LHCN-M2 (cell line): ENCODE results near the gene EPHA6. TPM values are rescaled to one million over a fixed set of nuclear protein-coding genes. Genes with fewer than 3 reads are reported as not detected.
"Not testable (repeated sequence)": the region's sequence is repeated elsewhere in the genome, so short reads cannot be mapped to it uniquely, and the experiment has no call there.

Source experiments
- DNase-seq: peaks from one replicate; pipeline ENCODE4 v3.0.0-alpha.2; 2012; ENCODE audit warnings: low read depth
- total RNA-seq: library from RNA; depleted of rRNA; stranded (reverse); fragments of >200 nt; gene quantifications from 2 replicates; pipeline ENCODE4 v1.2.3, GENCODE V29; 2014

The EPHA6 gene
- total RNA-seq, 1 experiment from 2014 or later, result not detected

DNA sequence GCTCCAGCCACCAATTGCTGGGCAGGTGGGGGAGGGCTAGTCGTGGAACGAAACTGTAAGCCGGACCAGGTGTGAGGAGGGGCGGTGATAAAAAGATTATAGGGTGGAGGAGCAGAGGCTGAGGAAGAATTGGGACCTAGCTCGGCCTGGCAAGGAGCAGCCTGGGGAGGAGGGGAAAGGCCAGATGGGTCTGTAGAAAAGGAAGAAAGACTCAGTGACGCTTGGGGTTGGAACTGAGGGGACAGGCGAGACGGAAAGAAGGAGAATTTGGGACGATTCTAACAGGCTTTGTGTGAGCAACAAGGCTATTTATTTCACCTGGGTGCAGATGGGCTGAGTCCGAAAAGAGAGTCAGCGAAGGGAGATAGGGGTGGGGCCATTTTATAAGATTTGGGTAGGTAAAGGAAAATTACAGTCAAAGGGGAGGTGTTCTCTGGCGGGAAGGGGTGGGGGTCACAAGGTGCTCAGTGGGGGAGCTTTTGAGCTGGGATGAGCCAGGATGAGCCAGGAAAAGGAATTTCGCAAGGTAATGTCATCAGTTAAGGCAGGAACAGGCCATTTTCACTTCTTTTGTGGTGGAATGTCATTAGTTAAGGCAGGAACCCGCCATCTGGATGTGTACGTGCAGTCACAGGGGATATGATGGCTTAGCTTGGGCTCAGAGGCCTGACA, 462.6 kb downstream of the EPHA6 start:
- not testable (repeated sequence) for DNase-seq

DNA sequence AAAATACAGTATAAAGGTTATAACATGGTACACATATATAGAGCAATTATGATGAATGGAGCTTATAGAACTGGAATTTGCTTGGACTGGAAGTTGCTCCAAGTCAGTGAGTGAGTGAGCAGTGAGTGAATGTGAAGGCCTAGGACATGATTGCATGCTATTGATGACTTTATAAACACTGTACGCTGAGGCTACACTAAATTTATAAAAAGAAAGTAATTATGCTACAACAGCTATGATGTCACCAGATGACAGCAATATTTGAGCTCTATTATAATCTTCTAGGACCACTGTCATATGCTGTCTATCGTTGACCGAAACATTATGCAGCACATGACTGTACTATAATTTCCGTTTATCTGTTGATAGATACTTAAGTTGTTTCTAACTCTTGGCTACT, 463.3 kb downstream of the EPHA6 start:
- no peak for DNase-seq

DNA sequence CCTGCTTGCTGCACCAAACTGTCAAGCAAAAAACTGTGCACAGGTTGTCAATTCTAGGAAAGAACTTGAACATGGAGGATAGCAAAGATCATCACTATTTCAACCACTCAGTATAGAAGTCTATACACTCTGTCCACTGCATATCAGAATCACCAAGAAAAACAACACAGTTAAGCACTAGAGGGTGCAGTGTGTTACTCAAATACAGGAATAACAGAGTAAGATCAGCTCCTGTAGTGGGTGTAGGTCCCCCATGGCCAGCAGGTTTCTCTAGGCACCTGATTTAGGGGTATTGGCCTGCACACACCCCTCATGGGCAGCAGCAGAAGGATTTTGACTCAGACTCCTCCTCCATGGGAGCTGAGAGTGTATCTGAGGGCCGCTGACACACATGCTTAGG, 464.1 kb downstream of the EPHA6 start:
- DNase-seq, result no peak

DNA sequence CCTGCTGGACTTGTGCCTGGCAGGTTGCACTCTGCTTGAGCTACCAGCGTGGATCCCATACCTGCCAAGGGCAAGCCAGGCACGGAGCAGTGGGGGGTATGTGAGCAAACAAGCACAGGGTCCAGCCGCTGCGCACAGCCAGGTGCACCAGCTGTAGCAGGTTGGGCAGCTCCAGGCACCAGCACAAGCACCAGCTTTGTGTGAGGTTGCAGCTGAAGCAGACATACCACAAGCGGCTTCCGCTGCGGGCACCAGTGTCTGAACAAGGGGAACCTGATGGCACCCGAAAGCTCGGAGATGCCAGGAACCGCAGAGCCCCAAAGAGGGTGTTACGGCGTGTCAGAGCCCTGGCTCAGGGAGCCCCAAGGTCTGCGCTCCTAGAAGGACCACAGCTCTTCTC, 477.5 kb downstream of the EPHA6 start:
- no peak for DNase-seq

DNA sequence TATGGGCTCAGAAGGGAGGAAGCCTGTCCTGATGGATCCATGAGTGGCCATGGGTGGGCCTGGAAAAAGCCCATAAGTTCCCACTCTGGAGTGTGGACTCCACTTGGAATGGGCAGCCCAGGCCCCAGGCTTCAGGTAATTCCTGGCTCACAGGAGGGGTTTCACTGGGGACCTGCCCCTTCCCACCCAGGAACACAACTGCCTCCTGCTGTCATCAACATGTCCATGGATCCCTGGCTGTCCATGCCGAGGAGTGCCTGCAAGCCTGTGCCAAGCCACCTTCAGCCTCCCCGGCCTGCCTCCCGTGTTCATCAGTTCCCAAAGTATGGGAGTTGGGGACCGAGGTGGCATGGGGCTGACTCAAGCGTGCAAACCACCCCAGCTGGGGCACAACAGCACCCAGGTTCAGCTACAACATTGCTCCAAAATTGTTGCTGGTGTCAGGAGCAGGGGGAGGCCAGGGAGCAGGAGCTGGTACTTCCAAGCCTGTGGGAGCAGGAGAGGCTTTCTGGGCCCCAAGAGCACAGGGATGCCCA, 479.3 kb downstream of the EPHA6 start:
- no peak for DNase-seq

DNA sequence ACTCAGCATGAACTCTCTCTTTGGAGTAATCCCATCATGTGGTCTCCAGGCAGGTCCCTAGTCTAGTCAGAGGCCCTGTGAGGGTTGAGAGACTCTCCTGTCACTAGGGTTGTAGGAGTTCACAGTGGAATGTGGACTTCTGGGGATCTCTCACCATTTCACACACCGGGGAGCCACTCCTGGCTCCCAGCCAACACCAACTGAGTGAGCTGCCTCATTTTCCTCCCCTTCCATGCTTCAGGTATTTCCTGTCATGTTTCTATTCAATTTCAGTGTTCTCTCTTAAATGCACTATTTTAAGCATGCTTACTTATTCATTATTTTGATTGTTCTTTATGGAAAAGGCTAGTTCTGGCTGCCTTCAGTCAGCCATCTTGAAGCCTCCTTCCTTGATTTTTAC, 482.6 kb downstream of the EPHA6 start:
- no peak for DNase-seq

DNA sequence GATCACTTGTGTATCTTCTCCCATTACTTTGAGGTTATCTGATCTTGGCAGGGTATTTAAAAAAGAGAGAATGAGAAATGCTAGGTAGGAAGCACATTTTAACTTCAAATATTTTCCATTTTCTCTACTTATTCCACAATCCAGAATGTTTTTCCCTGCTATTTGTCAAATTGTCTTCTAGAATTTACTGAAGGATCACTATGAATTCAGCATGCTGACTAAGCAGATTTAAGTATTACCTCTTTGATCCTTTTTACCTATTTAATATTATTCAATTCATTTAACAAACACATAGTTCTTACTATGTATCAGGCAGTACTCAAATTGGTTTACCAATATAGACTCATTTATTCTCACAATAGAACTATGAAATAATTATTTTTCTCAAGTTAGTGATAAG, 486.7 kb downstream of the EPHA6 start:
- no peak for DNase-seq

DNA sequence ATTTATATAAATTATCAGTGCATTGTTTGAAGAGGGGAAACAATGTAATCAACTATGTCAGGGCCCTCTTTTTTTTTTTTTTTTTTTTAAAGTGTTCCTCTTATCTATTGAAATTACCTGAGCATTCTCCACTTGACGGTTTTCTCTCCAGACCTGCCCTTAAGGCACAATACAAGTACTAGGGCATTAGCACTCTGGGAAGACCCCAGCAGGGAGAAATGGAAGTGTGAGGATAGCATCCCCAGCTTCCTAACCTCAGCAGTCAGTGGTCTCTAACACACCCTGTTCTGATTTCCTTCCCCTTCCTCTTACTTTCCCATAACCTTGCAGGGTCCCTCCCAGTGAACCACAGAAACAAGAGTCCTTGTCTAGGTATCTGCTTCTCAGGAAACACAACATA, 491.8 kb downstream of the EPHA6 start:
- DNase-seq, result no peak

DNA sequence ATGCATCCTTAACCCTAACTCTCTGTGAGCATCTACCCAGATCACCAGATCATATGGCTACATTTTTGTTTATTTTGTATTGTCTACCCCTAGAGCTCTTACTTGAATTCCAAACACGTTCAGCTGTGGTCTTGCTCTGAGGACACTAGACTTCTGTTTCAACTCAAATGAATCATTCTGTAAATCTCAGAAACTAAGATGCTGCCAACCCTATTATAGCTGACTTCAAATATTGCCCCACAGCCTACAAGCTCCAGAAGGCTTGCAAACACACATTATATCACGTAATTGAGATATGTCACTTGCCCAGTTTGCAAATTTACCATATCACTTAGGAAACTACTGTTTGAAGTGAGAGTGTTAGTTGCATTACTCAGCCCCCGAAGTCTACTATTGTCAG, 524.0 kb downstream of the EPHA6 start:
- no peak for DNase-seq

DNA sequence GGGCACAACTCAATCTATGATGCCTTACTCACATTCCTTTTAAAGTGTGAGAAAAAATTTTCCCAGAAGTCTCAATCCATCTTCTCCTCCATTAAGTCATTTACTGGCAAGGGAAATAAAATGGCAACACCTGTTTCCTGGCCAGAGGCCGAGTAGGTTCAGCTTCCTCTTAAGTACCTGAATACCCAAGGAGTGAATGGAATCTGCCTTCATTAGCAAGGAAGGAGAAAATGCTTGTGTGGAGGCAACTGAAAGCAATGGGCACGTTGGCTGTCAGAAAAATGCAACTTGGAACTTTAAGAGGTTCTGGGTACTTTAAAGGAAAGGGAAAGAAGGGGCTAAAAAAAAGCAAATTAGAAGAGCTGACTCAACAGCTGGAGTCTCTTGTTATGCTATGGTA, 526.5 kb downstream of the EPHA6 start:
- DNase-seq, result no peak

DNA sequence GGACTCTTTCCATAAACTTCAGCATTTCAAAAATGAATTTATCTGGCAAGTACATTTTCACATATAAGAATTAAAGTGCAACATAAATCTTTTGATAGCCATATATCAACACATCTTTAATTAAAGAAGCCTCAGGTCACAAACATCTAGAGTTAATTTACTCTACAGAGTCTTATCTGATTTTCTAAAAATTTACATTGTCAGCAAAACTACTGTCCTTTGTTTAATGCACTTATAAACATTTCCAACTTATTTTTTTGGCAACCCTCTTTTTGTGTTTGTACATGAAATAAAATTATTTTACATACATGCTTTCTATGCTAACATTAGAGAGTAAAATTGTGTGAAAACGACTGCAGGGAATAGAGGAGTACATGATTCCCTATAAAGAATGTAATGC, 533.4 kb downstream of the EPHA6 start:
- DNase-seq, result no peak

DNA sequence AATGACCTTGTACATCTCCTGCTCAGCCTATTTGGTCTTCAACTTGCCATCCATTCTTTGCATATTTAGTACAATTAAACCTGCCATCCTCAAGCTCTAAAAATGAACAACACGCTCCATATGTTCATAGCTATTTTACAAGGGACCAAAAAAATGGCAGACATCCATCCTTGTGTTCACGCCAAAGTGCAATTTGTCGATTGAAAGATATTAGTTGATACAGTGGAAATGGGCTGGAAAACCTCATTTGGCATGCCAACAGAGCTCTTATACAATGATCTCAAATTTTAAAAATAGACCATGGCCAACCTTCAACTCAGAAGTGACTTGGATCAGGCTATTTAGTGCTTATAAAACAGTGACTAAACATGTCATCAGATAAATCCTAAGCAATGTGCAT, 536.6 kb downstream of the EPHA6 start:
- DNase-seq, result no peak

DNA sequence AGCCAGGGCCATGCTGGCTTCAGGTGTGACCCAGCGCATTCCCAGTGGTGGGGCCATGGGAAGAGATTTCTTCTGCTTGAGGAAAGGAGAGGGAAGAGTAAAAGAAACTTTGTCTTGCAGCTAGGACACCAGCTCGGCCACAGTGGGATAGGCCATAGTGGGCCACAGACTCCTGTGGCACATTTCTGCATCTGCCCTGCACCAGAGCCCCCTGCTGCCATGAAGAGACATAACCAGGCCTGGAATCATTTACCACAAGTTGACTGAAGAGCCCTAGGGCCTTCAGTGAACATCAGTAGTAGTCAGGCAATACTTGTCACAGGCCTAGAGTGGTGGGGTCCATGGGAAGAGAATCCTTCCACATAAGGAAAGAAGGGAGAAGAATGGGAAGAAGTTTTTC, 538.8 kb downstream of the EPHA6 start:
- no peak for DNase-seq

DNA sequence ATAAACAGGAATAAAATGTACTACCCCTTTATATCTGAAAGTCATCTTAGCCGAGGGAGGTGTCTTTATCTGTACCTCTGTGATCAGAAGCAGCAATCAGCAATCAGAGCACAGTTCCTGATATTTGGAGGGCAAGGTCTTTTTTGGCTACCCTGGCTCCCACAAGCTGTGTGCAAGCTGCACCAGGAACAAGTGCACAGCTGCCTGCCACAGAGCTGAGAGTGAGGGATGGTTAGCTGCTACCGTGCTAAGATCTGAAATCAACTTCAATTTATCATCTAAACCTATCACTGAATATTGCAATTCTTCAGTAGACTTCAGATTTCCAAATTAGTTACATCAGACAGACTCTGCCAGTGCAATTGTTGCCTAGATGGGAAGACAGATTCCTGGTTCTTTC, 545.6 kb downstream of the EPHA6 start:
- DNase-seq, result no peak

DNA sequence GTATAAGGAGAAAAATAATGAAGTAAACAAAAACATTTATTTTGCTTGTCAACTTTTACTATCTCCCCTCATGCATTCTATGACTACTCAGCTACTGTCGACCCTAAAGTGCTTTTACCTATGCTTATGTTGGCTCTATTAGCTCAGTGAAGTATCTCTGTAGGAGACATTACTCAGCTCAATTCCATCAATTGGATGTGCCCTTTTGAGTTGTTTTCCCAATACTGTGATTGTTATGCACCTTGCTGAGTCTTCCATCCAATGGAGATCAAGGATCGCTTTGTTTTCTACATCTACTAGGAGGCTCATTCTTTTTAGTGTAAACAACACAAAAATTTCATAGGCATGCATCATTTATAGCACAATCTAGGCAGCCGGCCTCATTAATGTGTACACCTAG, 546.4 kb downstream of the EPHA6 start:
- no peak for DNase-seq

DNA sequence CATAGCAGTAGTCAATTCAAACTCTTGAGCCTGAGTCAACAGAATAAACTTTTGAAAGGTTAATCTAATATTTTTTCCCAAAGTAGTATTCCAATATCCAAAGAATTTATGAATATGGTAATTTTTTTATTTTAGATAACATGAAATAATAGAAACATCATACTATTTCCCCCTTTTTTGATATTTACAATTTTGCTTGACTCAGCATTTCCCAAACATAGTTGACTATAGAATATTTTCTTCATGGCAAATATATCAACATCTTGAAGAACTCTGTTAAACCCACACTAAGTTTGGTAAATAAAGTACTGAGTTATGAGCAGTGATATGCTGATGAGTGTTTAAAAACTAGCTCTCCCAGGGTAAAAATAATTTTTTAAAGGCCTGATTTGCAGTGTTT, 570.2 kb downstream of the EPHA6 start:
- no peak for DNase-seq

DNA sequence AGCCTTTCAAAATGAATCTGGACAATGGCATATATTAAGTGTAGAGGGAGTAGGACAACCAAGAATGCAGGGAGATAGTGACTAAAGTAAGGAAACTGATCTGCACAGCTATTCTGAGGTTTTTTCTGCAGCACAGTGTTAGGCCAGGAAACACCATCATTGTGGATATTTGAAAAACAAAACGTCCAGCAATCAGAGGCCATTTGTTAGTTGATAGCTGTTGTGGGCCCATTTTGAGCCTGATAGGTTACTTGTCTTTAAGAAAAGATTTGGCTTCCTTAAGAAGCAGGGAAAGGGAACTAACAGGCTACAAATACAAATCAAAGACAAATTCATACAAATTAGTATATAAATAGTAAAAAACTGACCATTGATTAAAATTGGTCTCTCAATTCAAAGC, 574.4 kb downstream of the EPHA6 start:
- DNase-seq, result no peak

DNA sequence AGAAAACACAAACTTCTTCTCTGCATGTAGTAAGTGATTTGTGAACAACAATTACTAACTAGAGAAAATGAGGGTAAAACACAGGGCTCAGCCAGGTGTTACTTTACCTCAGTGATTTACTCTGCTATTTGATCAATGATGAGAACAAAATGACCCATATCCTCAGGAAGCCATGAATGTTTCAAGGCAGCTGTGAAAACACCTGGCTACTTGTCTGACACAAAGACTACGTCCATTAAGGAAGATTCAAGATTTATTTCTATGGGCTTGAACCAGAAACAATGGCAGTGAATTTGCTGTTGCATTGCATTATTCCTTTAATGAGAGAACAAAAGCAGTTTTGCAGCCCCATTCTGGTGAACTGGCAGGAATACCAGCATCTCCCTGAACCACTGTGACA, 575.5 kb downstream of the EPHA6 start:
- no peak for DNase-seq

DNA sequence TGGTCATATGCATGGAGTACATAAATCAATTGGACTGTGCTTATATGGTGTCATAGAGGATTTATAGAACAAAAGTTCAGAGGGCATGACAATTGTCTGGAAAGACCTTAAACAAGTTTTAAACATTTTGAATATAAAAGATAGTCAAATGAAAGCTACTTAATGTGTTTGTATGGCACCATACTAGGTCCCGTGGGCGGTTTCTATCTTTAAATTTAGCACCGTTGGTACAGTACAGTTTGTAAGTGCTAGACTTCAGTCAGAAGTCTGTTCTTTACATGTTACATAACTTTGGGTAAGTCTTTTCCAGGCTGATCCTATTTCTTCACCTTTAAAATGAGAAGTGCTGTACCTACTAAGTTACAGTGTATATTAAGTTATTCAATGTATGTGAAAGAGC, 576.8 kb downstream of the EPHA6 start:
- DNase-seq, result no peak

DNA sequence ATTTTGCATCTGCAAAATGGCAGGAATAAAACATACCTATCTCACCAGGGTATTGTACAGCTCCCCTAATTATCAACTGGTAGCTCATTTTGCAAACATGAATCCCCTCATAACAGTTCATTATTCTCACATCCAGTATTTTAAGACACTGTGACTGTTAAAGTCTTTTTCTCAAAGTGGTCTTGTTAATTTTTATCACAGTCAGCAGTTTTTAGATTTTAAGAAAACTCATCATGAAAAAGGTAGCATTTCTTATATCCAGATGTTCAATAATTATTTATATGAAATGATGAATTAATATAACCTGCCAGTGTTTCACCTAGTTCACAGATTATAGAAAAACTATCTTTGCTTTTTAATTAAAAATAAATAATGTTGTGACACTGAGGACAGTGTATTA, 595.2 kb downstream of the EPHA6 start:
- no peak for DNase-seq

DNA sequence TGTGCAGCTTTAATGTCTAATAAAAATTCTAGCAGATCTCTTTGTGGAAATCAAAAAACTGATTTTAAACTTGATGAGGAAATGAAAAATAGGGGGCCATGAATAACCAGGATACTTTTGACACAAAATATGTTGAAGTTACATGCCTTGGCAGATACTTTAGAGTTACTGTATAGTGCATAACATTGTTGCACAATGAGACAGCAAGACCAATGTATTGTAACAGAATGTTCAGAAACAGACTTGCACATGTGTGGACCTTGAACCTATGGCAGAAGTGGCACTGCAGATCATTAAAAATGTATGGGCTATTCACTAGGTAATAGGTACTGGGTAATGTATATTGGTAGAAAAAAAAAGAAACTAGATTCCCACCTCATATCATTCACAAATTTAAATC, 607.2 kb downstream of the EPHA6 start:
- no peak for DNase-seq

DNA sequence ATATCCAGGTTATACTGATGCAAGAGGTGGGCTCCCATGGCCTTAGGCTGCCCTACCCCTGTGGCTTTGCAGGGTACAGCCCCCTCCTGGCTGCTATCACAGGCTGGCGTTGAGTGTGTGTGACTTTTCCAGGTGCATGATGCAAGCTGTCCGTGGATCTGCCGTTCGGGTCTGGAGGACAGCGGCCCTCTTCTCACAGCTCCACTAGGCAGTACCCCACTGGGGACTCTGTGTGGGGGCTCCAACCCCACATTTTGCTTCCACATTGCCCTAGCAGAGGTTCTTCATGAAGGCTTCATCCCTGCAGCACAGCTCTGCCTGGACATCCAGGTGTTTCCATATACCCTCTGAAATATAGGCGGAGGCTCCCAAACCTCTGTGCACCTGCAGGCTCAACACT, 610.6 kb downstream of the EPHA6 start:
- DNase-seq, result no peak

DNA sequence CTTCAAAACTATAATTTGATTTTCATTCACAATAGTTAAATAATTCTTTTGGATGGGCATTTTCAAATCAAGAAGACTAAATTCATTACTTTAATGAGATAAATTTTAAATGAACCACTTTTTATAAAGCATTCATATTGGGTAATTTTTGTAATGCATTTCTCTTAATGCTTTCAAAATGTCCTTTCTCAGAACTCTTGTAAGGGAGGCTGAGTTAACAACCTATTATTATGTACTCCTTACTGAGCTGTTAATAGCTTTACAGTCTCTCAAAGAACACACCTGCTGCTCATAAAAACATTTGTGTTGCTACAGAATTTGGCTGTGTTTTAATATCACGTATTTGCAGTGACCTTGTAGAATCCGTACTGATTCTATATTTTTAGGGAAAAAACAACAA, 616.2 kb downstream of the EPHA6 start:
- no peak for DNase-seq

DNA sequence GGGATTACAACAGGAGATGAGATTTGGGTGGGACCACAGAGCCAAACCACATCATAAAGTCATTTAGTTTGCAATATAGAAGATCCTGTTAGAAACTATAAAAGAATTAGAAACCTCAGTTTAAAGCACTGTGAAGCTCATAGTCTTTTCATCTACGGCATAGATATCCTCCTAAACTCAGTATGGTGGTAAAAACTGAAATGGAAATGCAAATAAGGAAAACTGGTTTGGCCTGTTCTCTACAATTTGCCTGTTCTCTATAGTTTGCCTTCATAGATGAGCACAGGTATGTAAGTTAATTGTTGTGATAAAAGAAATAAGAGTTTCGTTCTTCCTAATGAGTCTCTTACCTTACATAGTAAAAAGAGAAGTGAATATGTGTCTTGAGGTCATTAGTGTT, 618.5 kb downstream of the EPHA6 start:
- DNase-seq, result no peak
